Measurements from ENCODE around the gene PIP4K2B.
A peak's percentile ranks its signal among the peaks of the same experiment; 100 is the strongest.

The PIP4K2B gene

GRCh38 chr17:38766341-38766740, 33.0 kb downstream of the PIP4K2B start:
- Histone ChIP-seq H3K4me1 (ENCODE audit: control insufficient read depth, insufficient read depth, low read length) (no peaks in the 10 kb centered on the region), H3K9ac (ENCODE audit: low read length) (no peak overlapping the region), H3K36me3 (ENCODE audit: control insufficient read depth, insufficient read depth, low read length) (peaks cover 13% of the 10 kb centered on the region), H3K9me3 (ENCODE audit: control insufficient read depth, low read length) (no peaks in the 10 kb centered on the region), H3K27me3 (ENCODE audit: control insufficient read depth, insufficient read depth, low read length) (no peaks in the 10 kb centered on the region), H3K4me3 (ENCODE audit: low read length) (no peak overlapping the region)

- no peaks in the 10 kb centered on the region for H3K27me3 ChIP-seq (ENCODE audit: control insufficient read depth, insufficient read depth, low read length)
- H3K4me3 ChIP-seq (ENCODE audit: low read length) = no peak overlapping the region
- no peak overlapping the region for H3K9ac ChIP-seq (ENCODE audit: low read length)
- H3K36me3 ChIP-seq (ENCODE audit: control insufficient read depth, insufficient read depth, low read length) = peaks cover 7% of the 10 kb centered on the region
- no peaks in the 10 kb centered on the region for H3K9me3 ChIP-seq (ENCODE audit: control insufficient read depth, low read length)
- H3K4me1 ChIP-seq (ENCODE audit: control insufficient read depth, insufficient read depth, low read length) = no peaks in the 10 kb centered on the region
Measured at GRCh38 chr17:38762231-38762630, 37.1 kb downstream of the PIP4K2B start.

GRCh38 chr17:38761612-38762011, 37.7 kb downstream of the PIP4K2B start:
- Histone ChIP-seq H3K4me1 (ENCODE audit: control insufficient read depth, insufficient read depth, low read length) (no peaks in the 10 kb centered on the region), H3K9ac (ENCODE audit: low read length) (no peak overlapping the region), H3K27me3 (ENCODE audit: control insufficient read depth, insufficient read depth, low read length) (no peaks in the 10 kb centered on the region), H3K36me3 (ENCODE audit: control insufficient read depth, insufficient read depth, low read length) (peaks cover 7% of the 10 kb centered on the region), H3K4me3 (ENCODE audit: low read length) (no peak overlapping the region), H3K9me3 (ENCODE audit: control insufficient read depth, low read length) (no peaks in the 10 kb centered on the region)

GRCh38 chr17:38753071-38753506, 46.3 kb downstream of the PIP4K2B start:
- Histone ChIP-seq H3K9me3 (ENCODE audit: control insufficient read depth, low read length) (no peaks in the 10 kb centered on the region), H3K27me3 (ENCODE audit: control insufficient read depth, insufficient read depth, low read length) (no peaks in the 10 kb centered on the region), H3K36me3 (ENCODE audit: control insufficient read depth, insufficient read depth, low read length) (peaks cover 5% of the 10 kb centered on the region), H3K4me3 (ENCODE audit: low read length) (peak overlapping the region; percentile 73), H3K4me1 (ENCODE audit: control insufficient read depth, insufficient read depth, low read length) (peaks cover 17% of the 10 kb centered on the region), H3K9ac (ENCODE audit: low read length) (peak overlapping the region; percentile 92)

GRCh38 chr17:38752308-38753070, 46.9 kb downstream of the PIP4K2B start, which contains the start of gene PSMB3:
Gene PSMB3 (plus strand): TSS chr17:38752741. CDS start chr17:38752827, 86 bp downstream.
- H3K27me3 ChIP-seq (ENCODE audit: control insufficient read depth, insufficient read depth, low read length) = no peaks in the 10 kb centered on the region
- peak within 1 kb of the TSS; percentile 92 for H3K9ac ChIP-seq (ENCODE audit: low read length)
- peaks cover 17% of the 10 kb centered on the region for H3K4me1 ChIP-seq (ENCODE audit: control insufficient read depth, insufficient read depth, low read length)
- no peaks in the 10 kb centered on the region for H3K9me3 ChIP-seq (ENCODE audit: control insufficient read depth, low read length)
- peaks cover 5% of the 10 kb centered on the region for H3K36me3 ChIP-seq (ENCODE audit: control insufficient read depth, insufficient read depth, low read length)
- peak within 1 kb of the TSS; percentile 81 for H3K4me3 ChIP-seq (ENCODE audit: low read length)

- Histone ChIP-seq H3K36me3 (ENCODE audit: control insufficient read depth, insufficient read depth, low read length) (peaks cover 5% of the 10 kb centered on the region), H3K9ac (ENCODE audit: low read length) (peak overlapping the region; percentile 65), H3K9me3 (ENCODE audit: control insufficient read depth, low read length) (no peaks in the 10 kb centered on the region), H3K4me3 (ENCODE audit: low read length) (peak overlapping the region; percentile 81), H3K27me3 (ENCODE audit: control insufficient read depth, insufficient read depth, low read length) (no peaks in the 10 kb centered on the region), H3K4me1 (ENCODE audit: control insufficient read depth, insufficient read depth, low read length) (peaks cover 21% of the 10 kb centered on the region)
Measured at GRCh38 chr17:38751808-38752307, 47.5 kb downstream of the PIP4K2B start.

- H3K4me1 ChIP-seq (ENCODE audit: control insufficient read depth, insufficient read depth, low read length) = peaks cover 27% of the 10 kb centered on the region
- no peak overlapping the region for H3K4me3 ChIP-seq (ENCODE audit: low read length)
- H3K9ac ChIP-seq (ENCODE audit: low read length) = no peak overlapping the region
- H3K36me3 ChIP-seq (ENCODE audit: control insufficient read depth, insufficient read depth, low read length) = peaks cover 5% of the 10 kb centered on the region
- no peaks in the 10 kb centered on the region for H3K27me3 ChIP-seq (ENCODE audit: control insufficient read depth, insufficient read depth, low read length)
- H3K9me3 ChIP-seq (ENCODE audit: control insufficient read depth, low read length) = no peaks in the 10 kb centered on the region
Measured at GRCh38 chr17:38751144-38751807, 48.1 kb downstream of the PIP4K2B start.

- Histone ChIP-seq H3K4me3 (ENCODE audit: low read length) (peak overlapping the region; percentile 62), H3K4me1 (ENCODE audit: control insufficient read depth, insufficient read depth, low read length) (peaks cover 34% of the 10 kb centered on the region), H3K36me3 (ENCODE audit: control insufficient read depth, insufficient read depth, low read length) (no peaks in the 10 kb centered on the region), H3K27me3 (ENCODE audit: control insufficient read depth, insufficient read depth, low read length) (no peaks in the 10 kb centered on the region), H3K9me3 (ENCODE audit: control insufficient read depth, low read length) (no peaks in the 10 kb centered on the region), H3K9ac (ENCODE audit: low read length) (peak overlapping the region; percentile 59)
Measured at GRCh38 chr17:38750312-38751121, 48.8 kb downstream of the PIP4K2B start.

- Histone ChIP-seq H3K9ac (ENCODE audit: low read length) (peak overlapping the region; percentile 59), H3K9me3 (ENCODE audit: control insufficient read depth, low read length) (no peaks in the 10 kb centered on the region), H3K4me3 (ENCODE audit: low read length) (peak overlapping the region; percentile 62), H3K27me3 (ENCODE audit: control insufficient read depth, insufficient read depth, low read length) (no peaks in the 10 kb centered on the region), H3K36me3 (ENCODE audit: control insufficient read depth, insufficient read depth, low read length) (no peaks in the 10 kb centered on the region), H3K4me1 (ENCODE audit: control insufficient read depth, insufficient read depth, low read length) (peaks cover 35% of the 10 kb centered on the region)
Measured at GRCh38 chr17:38750044-38750311, 49.4 kb downstream of the PIP4K2B start.

- Histone ChIP-seq H3K9me3 (ENCODE audit: control insufficient read depth, low read length) (no peaks in the 10 kb centered on the region), H3K36me3 (ENCODE audit: control insufficient read depth, insufficient read depth, low read length) (no peaks in the 10 kb centered on the region), H3K4me3 (ENCODE audit: low read length) (peak overlapping the region; percentile 62), H3K9ac (ENCODE audit: low read length) (peak overlapping the region; percentile 59), H3K4me1 (ENCODE audit: control insufficient read depth, insufficient read depth, low read length) (peaks cover 35% of the 10 kb centered on the region), H3K27me3 (ENCODE audit: control insufficient read depth, insufficient read depth, low read length) (no peaks in the 10 kb centered on the region)
Measured at GRCh38 chr17:38749223-38750043, 49.9 kb downstream of the PIP4K2B start.

GRCh38 chr17:38748892-38749222, 50.5 kb downstream of the PIP4K2B start:
- peak overlapping the region; percentile 62 for H3K4me3 ChIP-seq (ENCODE audit: low read length)

More at GRCh38 chr17:38748892-38749222, 50.5 kb downstream of the PIP4K2B start:
- Histone ChIP-seq H3K4me1 (ENCODE audit: control insufficient read depth, insufficient read depth, low read length) (peaks cover 35% of the 10 kb centered on the region), H3K27me3 (ENCODE audit: control insufficient read depth, insufficient read depth, low read length) (no peaks in the 10 kb centered on the region), H3K9me3 (ENCODE audit: control insufficient read depth, low read length) (no peaks in the 10 kb centered on the region), H3K36me3 (ENCODE audit: control insufficient read depth, insufficient read depth, low read length) (no peaks in the 10 kb centered on the region), H3K9ac (ENCODE audit: low read length) (peak overlapping the region; percentile 59)
